Vagina (tissue), 2 donors: ENCODE measurements around the gene ATG9B.

Experiments used
- CTCF ChIP-seq, 3 experiments: fragments of 450-650 bp in 2 of 3; fragments of 200-600 bp in 1 of 3; sonication (generic) in 1 of 3; IDR thresholded peaks; one replicate each; pipeline ENCODE4 v1.5.1; 2017 to 2019; ENCODE audit warnings: antibody characterized with exemption in 3 of 3, mild to moderate bottlenecking in 2 of 3, moderate library complexity in 2 of 3
- POLR2AphosphoS5 ChIP-seq, 2 donors: sonication (generic); formaldehyde crosslinking; IDR thresholded peaks; one replicate each; pipeline ENCODE4 v1.9.0; 2017; ENCODE audit warnings: antibody characterized with exemption in 2 of 2, mild to moderate bottlenecking in 2 of 2, low read depth in 1 of 2; ENCODE audit not compliant: insufficient read depth in 1 of 2

GRCh38 chr7:150969475-150969874, 54.8 kb downstream of the ATG9B start:
- TF ChIP-seq POLR2AphosphoS5 (IDR thresholded peaks at IDR 0.05; ENCODE audit: insufficient read depth in 1 of 2, low read depth in 1 of 2): no peak
- no peak for TF ChIP-seq CTCF (IDR thresholded peaks at IDR 0.05)
